DMS 273 treated with DMSO at 0.1 percent for 48 hours (cell line): Measurements from ENCODE around the gene DPH1.

ENCODE experiments used
- DNase-seq: peaks from one replicate; lab custom pipeline; 2025; lab: John Stamatoyannopoulos, UW

DPH1 gene

GRCh38 chr17:2082003-2082781 is 52.2 kb downstream of the DPH1 start:
- no peak for DNase-seq

GRCh38 chr17:2083613-2084035 is 53.7 kb downstream of the DPH1 start:
- DNase-seq, result no peak

- DNase-seq, result no peak
Measured at GRCh38 chr17:2084036-2084765, 54.2 kb downstream of the DPH1 start.

- DNase-seq, result no peak
Measured at GRCh38 chr17:2084766-2085647, 55.1 kb downstream of the DPH1 start.

GRCh38 chr17:2085648-2085949 is 55.6 kb downstream of the DPH1 start:
- no peak for DNase-seq

GRCh38 chr17:2086306-2086705 is 56.4 kb downstream of the DPH1 start:
- DNase-seq, result no peak

- DNase-seq, result no peak
Measured at GRCh38 chr17:2087597-2088211, 57.8 kb downstream of the DPH1 start.

GRCh38 chr17:2089021-2089422 is 59.1 kb downstream of the DPH1 start:
- no peak for DNase-seq

GRCh38 chr17:2090210-2090641 is 60.3 kb downstream of the DPH1 start:
- DNase-seq, result no peak

- DNase-seq, result no peak
Measured at GRCh38 chr17:2090804-2091534, 61.0 kb downstream of the DPH1 start.

- no peak for DNase-seq
Measured at GRCh38 chr17:2092253-2092652, 62.3 kb downstream of the DPH1 start.

- DNase-seq, result no peak
Measured at GRCh38 chr17:2093349-2093748, 63.4 kb downstream of the DPH1 start.
